NCI-H2029 treated with DMSO at 0.1 percent for 48 hours (cell line): ENCODE measurements around the gene FAM229A.
"Not testable (repeated sequence)": the region's sequence is repeated elsewhere in the genome, so short reads cannot be mapped to it uniquely, and the experiment has no call there.

Experiments
- DNase-seq: peaks from one replicate; lab custom pipeline; 2025; lab: John Stamatoyannopoulos, UW

FAM229A gene

GRCh38 chr1:32362474-32363313 is at the start of gene FAM229A, which contains the start of gene TSSK3:
Gene FAM229A, minus strand, starts transcription at chr1:32362485. Its CDS starts 394 bp downstream, at chr1:32362091.
Gene TSSK3, plus strand, starts transcription at chr1:32362539. Its CDS starts 163 bp downstream, at chr1:32362702.
- DNase-seq = no peak

- DNase-seq = no peak
Observed at GRCh38 chr1:32411261-32411660, 49.0 kb upstream of the FAM229A start.

- DNase-seq = no peak
Observed at GRCh38 chr1:32406629-32407111, 44.4 kb upstream of the FAM229A start.

GRCh38 chr1:32405672-32406467 is 43.6 kb upstream of the FAM229A start:
- no peak for DNase-seq

GRCh38 chr1:32404946-32405345 is 42.7 kb upstream of the FAM229A start:
- DNase-seq = no peak

GRCh38 chr1:32400876-32401631 is 38.8 kb upstream of the FAM229A start:
- DNase-seq = peak; percentile 4

- DNase-seq = no peak
Observed at GRCh38 chr1:32399843-32400242, 37.6 kb upstream of the FAM229A start.

GRCh38 chr1:32398401-32398800 is 36.1 kb upstream of the FAM229A start:
- no peak for DNase-seq

- DNase-seq = not testable (repeated sequence)
Observed at GRCh38 chr1:32396524-32396923, 34.2 kb upstream of the FAM229A start.

GRCh38 chr1:32394890-32395432 is 32.7 kb upstream of the FAM229A start:
- DNase-seq = peak; percentile 16

- peak; percentile 94 for DNase-seq
Observed at GRCh38 chr1:32394141-32394889, 32.0 kb upstream of the FAM229A start, which contains the start of gene BSDC1. Gene BSDC1, minus strand, starts transcription at chr1:32394441. Its CDS starts 27 bp downstream, at chr1:32394414.

GRCh38 chr1:32393832-32394140 is 31.5 kb upstream of the FAM229A start:
- DNase-seq = no peak

- no peak for DNase-seq
Observed at GRCh38 chr1:32393136-32393535, 30.9 kb upstream of the FAM229A start.

GRCh38 chr1:32392325-32392724 is 30.0 kb upstream of the FAM229A start:
- no peak for DNase-seq

GRCh38 chr1:32390904-32391870 is 28.9 kb upstream of the FAM229A start:
- DNase-seq = no peak

GRCh38 chr1:32388641-32389040 is 26.4 kb upstream of the FAM229A start:
- DNase-seq = no peak

GRCh38 chr1:32386676-32387392 is 24.5 kb upstream of the FAM229A start:
- no peak for DNase-seq

GRCh38 chr1:32380057-32380456 is 17.8 kb upstream of the FAM229A start:
- DNase-seq = no peak

GRCh38 chr1:32377541-32378220 is 15.4 kb upstream of the FAM229A start:
- DNase-seq = no peak
